ES-I3 (cell line): ENCODE results near the gene TMEM106C.

Experiments used
- H3K36me3 ChIP-seq: 2 replicates; pipeline ENCODE4 v1.6.1; 2013; ENCODE audit warnings: mild to moderate bottlenecking, low read length, control low read depth, moderate library complexity; ENCODE audit not compliant: insufficient read depth
- H3K4me1 ChIP-seq: 2 replicates; pipeline ENCODE4 v1.6.1; 2013; ENCODE audit warnings: mild to moderate bottlenecking, control low read depth, low read length; ENCODE audit not compliant: insufficient read depth
- H3K9ac ChIP-seq: 2 replicates; pipeline ENCODE4 v1.6.1; 2013; ENCODE audit warnings: low read depth, mild to moderate bottlenecking, low read length, moderate library complexity
- H3K9me3 ChIP-seq: 2 replicates; pipeline ENCODE4 v1.6.1; 2013; ENCODE audit warnings: mild to moderate bottlenecking, low read length, moderate library complexity; ENCODE audit not compliant: control insufficient read depth, insufficient read depth

TMEM106C gene

DNA sequence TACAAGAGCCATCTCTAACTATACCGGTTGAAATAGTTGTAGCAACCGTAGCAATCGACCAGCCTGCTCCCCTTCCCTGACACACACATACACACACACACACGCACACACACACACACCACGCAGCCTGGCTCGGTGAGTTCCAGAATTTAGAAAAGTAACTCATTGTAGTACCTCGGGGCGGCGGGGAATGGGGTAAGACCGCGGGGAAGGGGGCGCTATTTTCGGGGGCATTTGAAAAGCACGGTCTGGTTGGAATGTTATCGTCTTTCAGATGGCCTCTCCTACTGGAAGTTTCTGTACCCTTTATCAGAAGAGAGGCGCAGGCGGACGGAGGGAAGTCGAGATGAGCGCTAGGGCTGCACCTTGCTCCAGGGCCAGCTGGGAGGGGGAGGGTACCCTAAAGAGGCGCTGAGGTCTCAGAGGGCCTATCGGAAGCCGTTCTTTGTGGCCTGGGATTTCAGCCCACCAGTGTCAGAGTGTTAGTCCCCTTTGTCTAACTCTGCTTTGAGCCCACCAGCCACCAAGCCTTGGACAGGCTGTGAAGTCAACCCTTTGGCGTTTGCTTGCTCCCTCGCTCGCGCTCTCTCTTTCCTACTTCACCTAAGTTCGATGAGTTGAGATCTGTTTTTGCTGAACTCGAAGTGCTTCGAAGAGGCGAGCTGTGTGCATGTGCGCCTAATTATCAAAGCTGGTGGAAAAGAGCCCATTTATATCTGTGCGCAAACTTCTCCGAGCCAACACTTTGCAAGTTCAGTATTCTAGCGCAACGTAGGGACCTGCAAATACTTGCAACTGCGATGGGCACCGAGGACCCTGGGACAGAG is 40.0 kb downstream of the TMEM106C start:
- H3K36me3 ChIP-seq, result no peaks in the 10 kb centered on the region

DNA sequence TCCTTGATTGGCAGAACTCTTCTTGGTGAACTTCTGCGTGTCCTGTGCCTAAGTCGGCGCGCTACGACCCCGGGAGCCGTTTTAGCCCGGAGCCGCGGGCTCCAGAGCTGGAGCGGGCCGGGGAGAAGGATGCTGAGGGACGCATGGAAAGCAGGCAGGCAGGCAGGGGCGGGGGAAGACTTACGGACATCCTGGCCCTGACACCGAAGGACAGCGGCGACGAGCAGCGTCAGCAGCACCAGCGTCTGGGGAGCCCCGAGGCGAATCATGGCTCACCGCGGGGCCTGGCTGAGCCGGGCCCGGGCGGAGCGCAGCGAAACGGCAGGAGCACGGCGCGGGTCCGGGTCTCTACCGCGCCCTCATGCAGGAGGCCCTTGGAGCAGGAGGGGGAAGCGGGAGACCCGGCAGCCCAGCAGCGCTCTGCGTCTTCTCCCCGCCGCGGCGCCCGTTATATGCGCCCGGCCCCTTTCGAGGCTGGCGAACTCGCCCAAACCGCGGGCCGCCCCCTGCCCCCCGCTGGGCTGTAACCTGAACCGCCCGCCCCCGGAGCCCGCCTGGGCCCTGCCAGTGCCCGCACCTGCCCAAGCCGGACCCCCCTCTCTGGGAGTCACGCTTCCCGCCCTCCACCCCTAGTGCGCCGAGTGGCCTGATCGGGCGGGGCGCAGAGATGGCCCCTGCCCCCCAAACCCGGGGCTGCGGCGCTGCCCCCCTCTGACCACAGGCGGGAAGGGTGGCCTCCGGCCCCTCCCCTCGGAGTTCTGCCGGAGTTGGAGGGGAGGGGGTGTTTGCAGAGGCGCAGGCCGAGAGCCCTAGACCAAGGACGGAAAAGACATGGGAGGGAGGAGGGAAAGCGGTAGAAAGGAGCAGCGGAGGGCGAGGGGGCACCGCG is 40.9 kb downstream of the TMEM106C start, which contains the start of gene COL2A1:
TSS of gene COL2A1 (minus strand) at position 424 of the 889 bp plus-strand sequence. CDS start at position 269, 155 bp downstream.
- Histone ChIP-seq H3K36me3 (no peaks in the 10 kb centered on the region), H3K9me3 (no peaks in the 10 kb centered on the region), H3K9ac (peak within 1 kb of the TSS; percentile 26; the same call in 1 of the 2 replicates), H3K4me1 (peaks cover 4% of the 10 kb centered on the region; the same call in 1 of the 2 replicates)

More for the DNA sequence above, 40.0 kb downstream of the TMEM106C start:
- H3K9me3 ChIP-seq, result no peaks in the 10 kb centered on the region
- no peak overlapping the region; the same call in 1 of the 2 replicates for H3K9ac ChIP-seq
- H3K4me1 ChIP-seq, result peaks cover 7% of the 10 kb centered on the region

DNA sequence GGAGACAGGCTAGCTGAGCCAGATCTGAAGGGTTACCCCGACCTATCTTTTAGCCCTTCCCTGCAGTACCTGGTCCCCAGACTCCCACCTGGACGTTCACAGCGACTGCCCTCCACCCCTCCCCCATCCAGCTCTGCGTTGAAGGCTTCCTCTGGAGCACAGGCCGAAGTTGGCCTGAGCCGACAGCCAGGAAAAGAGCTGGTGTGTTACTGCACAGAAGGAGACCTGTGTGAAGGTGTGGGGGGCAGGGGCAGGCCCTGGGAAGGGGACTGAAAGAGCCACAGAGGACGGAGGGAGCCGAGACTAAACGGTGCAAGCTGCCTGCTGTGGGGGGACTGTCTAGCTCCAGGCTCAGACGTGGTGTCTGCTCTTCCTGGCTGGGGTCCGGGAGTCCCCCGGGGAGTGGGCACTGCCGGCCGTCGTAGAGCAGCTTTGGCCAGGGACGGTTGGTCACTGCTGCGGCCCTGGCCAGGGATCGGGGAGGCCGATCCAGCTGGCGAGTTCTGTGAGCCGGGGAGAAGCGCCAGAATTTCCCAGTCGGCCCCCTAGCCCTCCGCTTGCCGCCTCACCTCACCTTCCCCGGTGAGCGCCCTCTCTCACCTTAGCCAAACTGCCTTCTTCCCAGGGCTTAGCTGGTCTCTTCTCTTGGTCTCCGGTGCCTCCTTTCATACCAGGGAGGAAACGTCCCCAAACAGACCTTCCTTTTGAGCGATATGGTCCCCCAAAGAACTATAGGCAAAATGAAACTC is 41.8 kb downstream of the TMEM106C start:
- H3K4me1 ChIP-seq, result peaks cover 4% of the 10 kb centered on the region; the same call in 1 of the 2 replicates
- H3K9ac ChIP-seq, result peak overlapping the region; percentile 26; the same call in 1 of the 2 replicates
- no peaks in the 10 kb centered on the region for H3K9me3 ChIP-seq
- H3K36me3 ChIP-seq, result no peaks in the 10 kb centered on the region

DNA sequence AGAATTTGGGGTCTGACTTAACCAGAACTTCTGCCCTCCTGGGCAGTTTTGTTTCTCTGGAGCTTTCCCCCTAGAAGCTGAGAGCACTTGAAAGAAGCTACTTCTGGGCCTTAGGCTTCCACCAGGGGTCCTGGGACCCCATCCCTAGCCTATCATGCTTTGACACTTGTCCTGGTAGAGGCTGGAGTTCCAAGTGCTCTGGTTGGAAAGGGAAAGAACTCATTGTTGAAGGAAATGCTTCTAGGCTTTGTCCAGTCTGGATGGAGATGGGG is 42.3 kb downstream of the TMEM106C start:
- no peaks in the 10 kb centered on the region for H3K36me3 ChIP-seq
- no peak overlapping the region for H3K9ac ChIP-seq
- H3K4me1 ChIP-seq, result peaks cover 4% of the 10 kb centered on the region; the same call in 1 of the 2 replicates
- no peaks in the 10 kb centered on the region for H3K9me3 ChIP-seq

DNA sequence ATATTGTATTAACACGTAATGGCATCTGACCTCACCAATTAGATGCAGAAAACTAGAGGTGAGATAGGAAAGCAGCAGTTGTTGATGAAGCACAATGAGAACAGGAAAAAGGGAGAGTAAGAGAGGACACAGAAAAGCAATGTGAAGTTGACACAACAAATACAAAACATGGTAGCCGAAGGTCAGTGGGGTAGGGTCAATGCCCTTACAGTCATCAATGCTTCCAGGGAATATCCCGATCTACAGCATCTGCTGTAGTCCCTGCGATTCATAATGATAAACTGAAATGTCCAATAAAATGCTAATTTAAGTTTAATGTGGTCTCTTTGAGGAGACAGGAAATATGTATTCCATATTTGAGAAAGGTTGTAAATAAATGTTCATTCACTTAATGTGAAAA is 43.8 kb downstream of the TMEM106C start:
- H3K4me1 ChIP-seq, result 0 out of 2 replicates have a peak, but pooled peaks cover 4% of the 10 kb centered on the region
- no peak overlapping the region for H3K9ac ChIP-seq
- H3K9me3 ChIP-seq, result no peaks in the 10 kb centered on the region
- H3K36me3 ChIP-seq, result no peaks in the 10 kb centered on the region

DNA sequence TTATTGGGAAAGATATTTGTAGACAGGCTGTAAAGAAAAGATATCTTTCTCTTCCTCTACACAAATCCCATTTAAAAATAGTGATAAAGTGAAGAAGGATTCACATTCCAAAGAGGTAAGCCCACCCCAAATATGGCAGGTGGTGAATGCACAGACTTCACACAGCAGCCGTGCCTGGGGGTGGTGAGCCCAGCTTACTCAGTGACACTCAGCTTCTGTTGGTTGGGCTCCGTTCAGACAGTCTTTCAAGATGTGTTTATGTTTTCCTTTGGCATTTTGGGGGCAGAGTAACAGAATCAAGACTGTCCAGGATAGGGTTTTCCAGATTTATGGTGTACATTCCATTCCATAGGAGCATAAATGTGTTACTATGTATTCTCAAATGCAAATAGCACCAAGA is 45.0 kb downstream of the TMEM106C start:
- H3K36me3 ChIP-seq, result no peaks in the 10 kb centered on the region

DNA sequence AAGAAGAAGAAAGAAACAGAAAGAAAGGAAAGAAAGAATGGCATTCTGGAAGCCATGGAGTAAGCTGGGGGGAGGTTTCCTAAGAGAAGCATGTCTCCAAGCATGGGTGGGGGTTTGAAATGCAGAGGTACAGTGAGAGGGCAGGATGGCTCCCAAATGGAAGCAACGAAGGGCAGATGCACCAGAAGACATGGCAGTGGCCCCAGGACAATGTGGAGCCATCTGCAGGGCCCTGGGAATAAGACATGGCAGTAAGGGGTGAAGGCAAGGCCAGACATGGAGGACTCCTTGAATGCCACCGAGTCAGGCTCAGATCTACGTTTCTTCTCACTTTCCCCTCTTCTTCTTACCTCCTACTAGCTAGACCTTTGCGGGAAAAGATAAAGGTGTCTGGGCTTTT is 45.6 kb downstream of the TMEM106C start:
- Histone ChIP-seq H3K9ac (no peak overlapping the region), H3K9me3 (no peaks in the 10 kb centered on the region), H3K36me3 (no peaks in the 10 kb centered on the region), H3K4me1 (no peaks in the 10 kb centered on the region)

More for the DNA sequence above, 45.0 kb downstream of the TMEM106C start:
- Histone ChIP-seq H3K9me3 (no peaks in the 10 kb centered on the region), H3K9ac (no peak overlapping the region), H3K4me1 (no peaks in the 10 kb centered on the region)

DNA sequence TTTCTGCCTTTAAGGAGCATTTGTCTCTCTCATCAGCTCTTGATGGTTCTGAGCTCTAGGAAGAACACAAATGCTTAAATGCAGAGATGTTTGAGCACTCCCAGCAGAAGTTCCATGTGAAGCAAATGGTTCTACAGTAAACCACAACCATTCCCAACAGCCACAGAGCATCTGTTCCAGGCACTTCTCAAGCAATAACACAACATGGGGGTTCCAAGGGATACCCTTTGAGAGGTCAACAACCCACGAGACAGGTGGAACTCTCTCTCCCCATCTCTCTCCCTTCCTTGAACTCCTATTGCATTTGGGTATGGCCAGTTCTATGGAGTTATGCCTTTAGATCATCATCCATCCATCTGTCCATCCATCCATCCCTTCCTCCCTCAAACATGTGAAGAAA is 46.1 kb downstream of the TMEM106C start:
- H3K9me3 ChIP-seq, result no peaks in the 10 kb centered on the region
- no peak overlapping the region for H3K9ac ChIP-seq
- no peaks in the 10 kb centered on the region for H3K4me1 ChIP-seq
- no peaks in the 10 kb centered on the region for H3K36me3 ChIP-seq

DNA sequence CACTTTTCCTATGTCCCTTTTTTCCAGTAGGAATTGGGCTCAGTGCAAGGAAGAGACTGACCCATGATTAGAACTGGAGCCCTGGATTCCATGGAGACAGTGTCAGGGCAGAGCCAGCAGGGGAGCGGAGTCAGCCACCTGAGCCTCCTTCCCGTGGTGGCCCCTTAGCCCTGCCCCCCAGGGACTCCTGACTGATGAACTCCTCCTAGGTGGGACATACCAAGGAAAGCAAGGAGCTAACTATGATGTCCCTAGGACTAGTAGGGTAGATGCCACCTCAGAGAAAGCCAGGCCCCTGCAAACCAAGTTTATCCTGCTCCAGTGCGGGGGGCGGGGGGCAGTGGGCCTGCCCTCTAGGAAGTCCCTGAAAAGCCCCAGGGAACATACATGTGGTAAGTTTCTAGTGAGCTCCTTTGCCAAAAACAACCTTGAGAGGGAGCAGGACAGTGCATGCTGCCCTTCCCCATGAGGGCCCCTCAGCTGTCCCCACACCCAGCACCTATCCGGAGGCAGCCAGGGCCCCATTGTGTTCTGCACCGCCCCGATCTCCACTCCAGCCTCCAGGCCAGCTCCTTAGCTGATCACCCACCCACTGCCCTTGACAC is 47.1 kb downstream of the TMEM106C start:
- no peak overlapping the region for H3K9ac ChIP-seq
- H3K4me1 ChIP-seq, result no peaks in the 10 kb centered on the region
- H3K9me3 ChIP-seq, result no peaks in the 10 kb centered on the region
- H3K36me3 ChIP-seq, result no peaks in the 10 kb centered on the region

DNA sequence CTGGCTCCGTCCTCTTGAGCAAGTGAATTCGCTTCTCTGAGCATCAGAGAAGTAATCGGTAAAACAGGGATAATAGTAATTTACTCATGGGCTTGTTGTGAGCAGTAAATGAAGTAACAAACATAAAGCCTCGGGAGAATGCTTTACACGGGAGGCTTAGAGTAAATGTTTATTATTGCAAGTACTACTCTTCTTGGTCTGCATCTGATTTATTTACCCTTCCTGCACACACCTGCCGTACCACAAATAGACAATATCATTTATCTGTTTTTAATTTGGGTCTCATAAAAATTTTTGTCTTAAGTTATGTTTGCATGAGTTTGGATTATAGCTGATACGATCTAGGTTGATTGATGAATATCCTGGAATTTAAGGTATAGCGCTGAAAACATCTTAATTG is 48.7 kb downstream of the TMEM106C start:
- H3K36me3 ChIP-seq, result no peaks in the 10 kb centered on the region
- H3K9me3 ChIP-seq, result no peaks in the 10 kb centered on the region
- H3K9ac ChIP-seq, result no peak overlapping the region
- H3K4me1 ChIP-seq, result no peaks in the 10 kb centered on the region

DNA sequence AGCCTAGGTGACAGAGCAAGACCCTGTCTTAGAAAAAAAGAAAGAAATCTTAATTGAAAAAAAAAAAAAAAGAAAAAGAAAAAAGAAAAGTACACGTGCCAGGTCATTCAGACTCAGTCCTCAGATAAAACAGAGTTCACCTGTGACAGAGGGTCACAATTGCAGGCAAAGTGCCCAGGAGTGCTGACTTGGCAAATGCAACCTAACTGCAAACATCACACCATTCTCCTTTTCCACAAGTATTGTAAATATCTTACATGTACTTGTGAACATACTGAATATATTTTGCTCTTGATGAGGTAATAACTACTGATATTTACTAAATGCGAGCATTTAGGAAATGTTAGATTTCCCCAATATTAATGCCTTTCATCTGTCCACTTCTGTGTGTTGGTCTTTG is 49.9 kb downstream of the TMEM106C start:
- H3K9ac ChIP-seq, result no peak overlapping the region

DNA sequence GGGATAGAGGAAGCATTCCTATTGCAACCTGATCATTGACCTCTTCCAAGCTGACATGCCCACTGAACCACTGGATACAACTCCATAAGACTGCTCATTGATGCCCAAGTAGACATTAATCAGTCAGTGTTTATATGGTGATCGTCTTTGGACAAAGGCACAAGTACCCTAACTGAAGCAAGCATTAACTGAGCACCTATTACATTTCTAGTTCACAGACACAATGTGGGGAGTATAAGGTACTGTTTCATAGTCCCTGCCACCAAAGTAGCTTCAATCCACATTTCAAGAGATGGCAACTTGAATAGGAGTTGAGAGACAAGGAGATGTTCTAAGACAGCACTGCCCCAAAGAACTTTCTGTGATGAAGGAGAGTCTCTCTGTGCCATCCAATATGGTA is 51.7 kb downstream of the TMEM106C start:
- no peak overlapping the region for H3K9ac ChIP-seq
- no peaks in the 10 kb centered on the region for H3K36me3 ChIP-seq
- H3K9me3 ChIP-seq, result no peaks in the 10 kb centered on the region
- no peaks in the 10 kb centered on the region for H3K4me1 ChIP-seq

More for the DNA sequence above, 49.9 kb downstream of the TMEM106C start:
- Histone ChIP-seq H3K4me1 (no peaks in the 10 kb centered on the region), H3K9me3 (no peaks in the 10 kb centered on the region), H3K36me3 (no peaks in the 10 kb centered on the region)

DNA sequence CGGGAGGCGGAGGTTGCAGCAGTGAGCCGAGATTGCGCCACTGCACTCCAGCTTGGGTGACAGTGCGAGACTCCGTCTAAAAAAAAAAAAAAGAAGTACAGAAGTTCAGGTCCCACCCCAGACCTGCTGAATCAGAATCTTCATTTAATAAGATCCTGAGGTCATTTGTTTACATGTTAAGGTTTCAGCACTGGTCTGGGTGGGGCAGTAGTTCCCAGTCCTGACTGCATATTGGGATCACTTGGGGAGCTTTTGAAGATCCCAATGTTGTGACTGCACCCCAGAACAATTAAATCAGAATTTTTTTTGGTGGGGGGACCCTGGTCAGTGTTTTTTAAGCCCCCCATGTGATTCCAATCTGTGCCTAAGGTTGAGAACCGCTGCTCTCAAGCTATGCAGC is 52.6 kb downstream of the TMEM106C start:
- Histone ChIP-seq H3K4me1 (no peaks in the 10 kb centered on the region), H3K36me3 (no peaks in the 10 kb centered on the region), H3K9ac (no peak overlapping the region), H3K9me3 (no peaks in the 10 kb centered on the region)
